K562 (cell line): ENCODE data around the gene KRT36. TPM values are rescaled to one million over a fixed set of nuclear protein-coding genes. Genes with fewer than 3 reads are reported as not detected.

Source experiments
- ATAC-seq: fragments of 200-7000 bp; cut with Tn5 transposase; 3 replicates; pipeline ENCODE4 v1.9.1; 2020; ENCODE audit warnings: moderate library complexity
- BruUV-seq: library from RNA; stranded (reverse); fragments of 400-500 nt; replicated peaks from 2 replicates; lab custom pipeline; 2021; lab: Mats Ljungman, UMichigan
- CTCF ChIA-PET: fragments of 300-600 bp; formaldehyde crosslinking; extraction: SDS; loops from one replicate; lab custom pipeline; 2021; ENCODE audit warnings: low intra/inter-chr PET ratio; lab: Yijun Ruan, JAX
- POLR2A ChIA-PET: fragments of 300-600, 350-650 bp; sonication (Branson Sonifier 250); formaldehyde crosslinking; extraction: SDS; loops from one replicate; lab custom pipeline; 2021; ENCODE audit warnings: antibody characterized with exemption, inconsistent platforms; lab: Yijun Ruan, JAX
- DNase-seq, 4 experiments: peaks; one replicate each; pipeline versions ENCODE4 v3.0.0 to v3.0.0-alpha.2; 2011 to 2018; ENCODE audit warnings: low spot score in 3 of 4, mixed read lengths in 3 of 4; ENCODE audit errors: extremely low read depth in 1 of 4
- FAIRE-seq: peaks from 2 replicates; lab custom pipeline; 2011; peaks lifted over from hg19 to GRCh38; lab: Jason Lieb, UNC
- H2AFZ ChIP-seq: 2 replicates; pipeline ENCODE4 v1.6.0; 2011; ENCODE audit warnings: low read depth, low read length, control low read depth, inconsistent platforms
- H3K27ac ChIP-seq: fragments of 200-600 bp; 3 replicates; pipeline ENCODE4 v1.8.0; 2011; ENCODE audit warnings: low read depth, mild to moderate bottlenecking, control low read depth, inconsistent platforms, low read length, moderate library complexity, mixed read lengths; ENCODE audit errors: extremely low read depth
- H3K27me3 ChIP-seq, 2 experiments: fragments of 300-600 bp in 1 of 2; 2 replicates in 1 of 2; 3 replicates in 1 of 2; pipeline versions ENCODE4 v1.6.0 to v1.8.0; 2011; ENCODE audit warnings: inconsistent platforms in 2 of 2, low read length in 2 of 2, mild to moderate bottlenecking in 1 of 2, mixed read lengths in 1 of 2, moderate library complexity in 1 of 2; ENCODE audit not compliant: control insufficient read depth in 2 of 2, insufficient read depth in 2 of 2
- H3K36me3 ChIP-seq: fragments of 300-600 bp; 3 replicates; pipeline ENCODE4 v1.8.0; 2011; ENCODE audit warnings: mild to moderate bottlenecking, low read length, inconsistent platforms; ENCODE audit not compliant: control insufficient read depth, insufficient read depth
- H3K4me1 ChIP-seq, 2 experiments: fragments of 200-600 bp in 1 of 2; replicated peaks in 1 of 2; 2 replicates in 1 of 2; 3 replicates in 1 of 2; pipeline versions ENCODE4 v1.5.1 to v1.8.0; 2011; ENCODE audit warnings: inconsistent platforms in 2 of 2, low read length in 2 of 2, mild to moderate bottlenecking in 1 of 2, mixed read lengths in 1 of 2, moderate library complexity in 1 of 2; ENCODE audit not compliant: control insufficient read depth in 2 of 2, insufficient read depth in 2 of 2
- H3K4me2 ChIP-seq: 2 replicates; pipeline ENCODE4 v1.6.1; 2011; ENCODE audit warnings: low read length, control low read depth, inconsistent platforms, mixed read lengths; ENCODE audit not compliant: insufficient read depth
- H3K4me3 ChIP-seq: fragments of 200-600 bp; sonication (generic), shearing (Covaris generic); 2 replicates; pipeline ENCODE4 v1.5.1; 2016; ENCODE audit warnings: control low read depth, inconsistent platforms
- H3K79me2 ChIP-seq: fragments of 200-600 bp; 3 replicates; pipeline ENCODE4 v1.8.0; 2011; ENCODE audit warnings: low read length, inconsistent platforms; ENCODE audit not compliant: control insufficient read depth, insufficient read depth
- H3K9ac ChIP-seq, 2 experiments: 2 replicates each; pipeline versions ENCODE4 v1.6.0 to v1.6.1; 2011; ENCODE audit warnings: low read depth in 2 of 2, low read length in 2 of 2, control low read depth in 1 of 2, inconsistent platforms in 1 of 2, mild to moderate bottlenecking in 1 of 2, mixed read lengths in 1 of 2; ENCODE audit not compliant: insufficient read depth in 1 of 2
- H3K9me1 ChIP-seq: one replicate; pipeline ENCODE4 v1.6.0; 2011; ENCODE audit warnings: inconsistent platforms, mild to moderate bottlenecking, low read length, moderate library complexity; ENCODE audit not compliant: control insufficient read depth, insufficient read depth
- H3K9me3 ChIP-seq: replicated peaks from 2 replicates; pipeline ENCODE4 v1.5.1; 2011; ENCODE audit warnings: low read depth, low read length, inconsistent platforms; ENCODE audit not compliant: control insufficient read depth, insufficient read depth
- H4K20me1 ChIP-seq: replicated peaks from 2 replicates; pipeline ENCODE4 v1.6.1; 2011; ENCODE audit warnings: low read length, inconsistent platforms, mixed read lengths; ENCODE audit not compliant: control insufficient read depth, insufficient read depth
- ADNP ChIP-seq: fragments of 200-800 bp; sonication (Bioruptor generic); IDR thresholded peaks from 2 replicates; pipeline ENCODE4 v1.6.1; 2016; ENCODE audit warnings: missing genetic modification characterization, missing compliant biosample characterization
- BMI1 ChIP-seq: fragments of 150-350 bp; IDR thresholded peaks from 2 replicates; pipeline ENCODE4 v1.6.1; 2014; ENCODE audit warnings: low read length
- MCM3 ChIP-seq: fragments of 450-650 bp; IDR thresholded peaks from 2 replicates; pipeline ENCODE4 v1.6.1; 2016
- SNRNP70 ChIP-seq: fragments of 200-400 bp; formaldehyde crosslinking; optimal IDR thresholded peaks from 2 replicates; pipeline ENCODE3; 2017; ENCODE audit warnings: low read depth, low read length
- WGBS: fragments of 100-300 bp; shearing (Covaris generic); methylation state at CpG from one replicate; pipeline ENCODE4 v1.1.6; 2016; ENCODE audit warnings: low coverage, mixed read lengths; ENCODE audit not compliant: insufficient coverage; ENCODE audit errors: missing lambda C conversion rate; 5-methylcytosine and 5-hydroxymethylcytosine counted together
- in situ Hi-C: fragments of 300-500 bp; cut with MboI; formaldehyde crosslinking; loops from 4 replicates; pipeline ENCODE4 v1.15.0; 2018; ENCODE audit warnings: inconsistent platforms, mixed read lengths
- intact Hi-C: fragments of 100-400 bp; cut with micrococcal nuclease; formaldehyde crosslinking; loops from 2 replicates; pipeline ENCODE4 v1.14.2; 2022
- polyA plus RNA-seq, 8 experiments: library from polyadenylated mRNA; depleted of rRNA in 4 of 8; stranded (reverse) in 5 of 8; unstranded in 3 of 8; fragments of >200 nt; fragmentation: Nextera tagmentation in 2 of 8; fragmentation: Illumina TruSeq in 1 of 8; extraction: Ambion mirVana in 2 of 8; extraction: Trizol in 1 of 8; gene quantifications; 2 replicates each; pipeline versions ENCODE4 v1.2.1 to v1.2.3, GENCODE V29; 2011 to 2014; ENCODE audit warnings: inconsistent platforms in 1 of 8, missing spikeins in 1 of 8
- total RNA-seq, 7 experiments: library from RNA; depleted of rRNA in 6 of 7; stranded (reverse); fragments of >200 nt in 6 of 7; fragmentation: Illumina TruSeq in 2 of 7; extraction: Trizol in 2 of 7; gene quantifications; 2 replicates each; pipeline versions ENCODE4 v1.2.1 to v1.2.3, GENCODE V29; 2011 to 2021; ENCODE audit warnings: low replicate concordance in 1 of 7
- TF ChIP-seq, protein P1 (sequence below): fragments of 250-450 bp; sonication (Bioruptor Pico); IDR thresholded peaks from 2 replicates; pipeline ENCODE4 v1.8.0; 2022; ENCODE audit warnings: moderate library complexity, mild to moderate bottlenecking, inconsistent platforms
- TF ChIP-seq, protein P2 (sequence below): fragments of 450-650 bp; IDR thresholded peaks from 2 replicates; pipeline ENCODE4 v1.6.1; 2018; ENCODE audit warnings: mild to moderate bottlenecking, low read depth; ENCODE audit not compliant: partially characterized antibody

Gene KRT36
- total and polyA plus RNA-seq, 9 of the 15 experiments (the other 6 are each of a cell fraction or from before 2014, with no cell fraction given): 0.04 TPM; not detected in 8

- H3K4me3 ChIP-seq: no peak within 1 kb of the TSS
- H3K27ac ChIP-seq: no peak within 1 kb of the TSS
- no peaks in the 10 kb centered on the region for H4K20me1 ChIP-seq
- intact Hi-C loops: no loop called here
- no peak within 1 kb of the TSS for H2AFZ ChIP-seq
- ATAC-seq (no peak), DNase-seq (no peak), FAIRE-seq (no peak)
- 2% methylated on average over 14 of the region's 14 CpGs for WGBS
- 0 out of 5 replicates have a peak, but pooled peaks cover 0 to 2% of the 10 kb centered on the region in 2 experiments for H3K4me1 ChIP-seq
- H3K4me2 ChIP-seq: no peak within 1 kb of the TSS
- H3K36me3 ChIP-seq: no peaks in the 10 kb centered on the region
- in situ Hi-C loops: no loop called here
- BruUV-seq: no TSS peak
- H3K9me1 ChIP-seq: no peaks in the 10 kb centered on the region
- no peaks in the 10 kb centered on the region for H3K79me2 ChIP-seq
- TF ChIP-seq, protein P1, sequence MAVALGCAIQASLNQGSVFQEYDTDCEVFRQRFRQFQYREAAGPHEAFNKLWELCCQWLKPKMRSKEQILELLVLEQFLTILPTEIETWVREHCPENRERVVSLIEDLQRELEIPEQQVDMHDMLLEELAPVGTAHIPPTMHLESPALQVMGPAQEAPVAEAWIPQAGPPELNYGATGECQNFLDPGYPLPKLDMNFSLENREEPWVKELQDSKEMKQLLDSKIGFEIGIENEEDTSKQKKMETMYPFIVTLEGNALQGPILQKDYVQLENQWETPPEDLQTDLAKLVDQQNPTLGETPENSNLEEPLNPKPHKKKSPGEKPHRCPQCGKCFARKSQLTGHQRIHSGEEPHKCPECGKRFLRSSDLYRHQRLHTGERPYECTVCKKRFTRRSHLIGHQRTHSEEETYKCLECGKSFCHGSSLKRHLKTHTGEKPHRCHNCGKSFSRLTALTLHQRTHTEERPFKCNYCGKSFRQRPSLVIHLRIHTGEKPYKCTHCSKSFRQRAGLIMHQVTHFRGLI (CRISPR knock-in tag): no peak
- TF ChIP-seq BMI1 (no peak), MCM3 (no peak)
- ChIA-PET CTCF (no interaction called here), POLR2A (no interaction called here)
- 0 out of 4 replicates have a peak within 1 kb of the TSS, but pooled peaks of 1 of the 2 experiments have one; percentile 17 for H3K9ac ChIP-seq
- H3K9me3 ChIP-seq: no peaks in the 10 kb centered on the region
- H3K27me3 ChIP-seq: peaks cover 31 to 55% of the 10 kb centered on the region in 2 experiments
Observed at GRCh38 chr17:41466988-41467387, 22.7 kb downstream of the KRT36 start, which contains the start of gene KRT32. Gene KRT32 (minus strand): TSS chr17:41467386. CDS start chr17:41467325, 61 bp downstream.

DNA sequence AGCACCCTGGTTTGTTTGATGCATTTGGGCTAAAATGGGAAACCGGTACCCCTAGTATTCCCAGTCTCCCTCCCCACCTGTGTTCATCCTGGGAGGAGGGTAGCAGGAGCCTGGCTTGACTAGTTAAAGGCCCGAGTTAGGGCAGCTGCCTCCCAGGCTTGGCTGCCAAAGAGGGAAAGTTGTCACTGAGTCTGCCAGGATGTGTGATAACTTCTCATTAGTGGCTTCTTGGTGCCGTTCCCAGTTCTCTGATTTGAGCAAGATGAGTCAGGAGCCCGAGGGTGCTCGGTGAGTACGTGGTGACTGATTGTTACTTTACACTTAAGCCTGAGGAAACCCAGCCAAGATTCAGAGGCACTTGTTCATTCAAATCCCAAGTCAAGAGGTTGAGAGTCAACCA, 25.0 kb downstream of the KRT36 start:
- Histone ChIP-seq H2AFZ (no peak overlapping the region), H4K20me1 (no peaks in the 10 kb centered on the region), H3K79me2 (no peaks in the 10 kb centered on the region), H3K9me3 (no peaks in the 10 kb centered on the region), H3K36me3 (no peaks in the 10 kb centered on the region), H3K9ac (no peak overlapping the region), H3K27ac (no peak overlapping the region), H3K27me3 (peaks cover 31 to 70% of the 10 kb centered on the region in 2 experiments), H3K4me1 (peaks cover 0 to 2% of the 10 kb centered on the region in 2 experiments; a peak in 1 of 5 replicates), H3K4me2 (no peak overlapping the region), H3K9me1 (no peaks in the 10 kb centered on the region), H3K4me3 (no peak overlapping the region)
- ATAC-seq (no peak), FAIRE-seq (no peak), DNase-seq (no peak)
- CTCF ChIA-PET: no interaction called here
- TF ChIP-seq, protein P2, sequence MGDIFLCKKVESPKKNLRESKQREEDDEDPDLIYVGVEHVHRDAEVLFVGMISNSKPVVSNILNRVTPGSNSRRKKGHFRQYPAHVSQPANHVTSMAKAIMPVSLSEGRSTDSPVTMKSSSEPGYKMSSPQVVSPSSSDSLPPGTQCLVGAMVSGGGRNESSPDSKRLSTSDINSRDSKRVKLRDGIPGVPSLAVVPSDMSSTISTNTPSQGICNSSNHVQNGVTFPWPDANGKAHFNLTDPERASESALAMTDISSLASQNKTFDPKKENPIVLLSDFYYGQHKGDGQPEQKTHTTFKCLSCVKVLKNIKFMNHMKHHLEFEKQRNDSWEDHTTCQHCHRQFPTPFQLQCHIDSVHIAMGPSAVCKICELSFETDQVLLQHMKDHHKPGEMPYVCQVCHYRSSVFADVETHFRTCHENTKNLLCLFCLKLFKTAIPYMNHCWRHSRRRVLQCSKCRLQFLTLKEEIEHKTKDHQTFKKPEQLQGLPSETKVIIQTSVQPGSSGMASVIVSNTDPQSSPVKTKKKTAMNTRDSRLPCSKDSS: no peak
- TF ChIP-seq ADNP (tag) (no peak), SNRNP70 (no peak)
- in situ Hi-C loops: no loop called here
- POLR2A ChIA-PET: interaction anchor here (0.6 kb wide), 1 partner anchor 138 kb away, joined by 3 read pairs; no protein-coding TSS in a partner anchor
- 1% methylated on average over 6 of the region's 6 CpGs for WGBS
- BruUV-seq: no TSS peak
- intact Hi-C loops: no loop called here
